ENCODE results near the gene AIFM3.

Gene AIFM3

DNA sequence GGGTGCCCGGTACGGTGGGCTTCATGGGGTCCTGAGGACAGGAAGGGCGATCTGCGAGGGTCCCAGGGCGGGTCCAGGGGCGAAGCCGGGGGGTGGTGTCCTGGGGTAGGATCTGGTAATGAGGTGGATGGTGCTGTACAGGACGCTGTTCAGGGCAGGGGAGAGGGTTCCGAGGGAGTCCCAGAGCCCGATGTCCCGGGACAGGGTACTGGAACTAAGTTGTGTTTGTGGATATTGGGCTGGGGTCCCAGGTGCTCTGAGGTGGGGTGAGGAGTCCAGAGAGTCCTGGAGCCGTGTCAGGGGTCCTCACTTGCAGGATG, 15.5 kb downstream of the AIFM3 start:
- no peak for TF ChIP-seq RAD21 (IDR thresholded peaks at IDR 0.05; ENCODE audit: low read depth)
- TF ChIP-seq NFIC (IDR thresholded peaks at IDR 0.05): no peak
- no peak for TF ChIP-seq CREB1 (IDR thresholded peaks at IDR 0.05; ENCODE audit: low read depth)
- TF ChIP-seq, protein P1, sequence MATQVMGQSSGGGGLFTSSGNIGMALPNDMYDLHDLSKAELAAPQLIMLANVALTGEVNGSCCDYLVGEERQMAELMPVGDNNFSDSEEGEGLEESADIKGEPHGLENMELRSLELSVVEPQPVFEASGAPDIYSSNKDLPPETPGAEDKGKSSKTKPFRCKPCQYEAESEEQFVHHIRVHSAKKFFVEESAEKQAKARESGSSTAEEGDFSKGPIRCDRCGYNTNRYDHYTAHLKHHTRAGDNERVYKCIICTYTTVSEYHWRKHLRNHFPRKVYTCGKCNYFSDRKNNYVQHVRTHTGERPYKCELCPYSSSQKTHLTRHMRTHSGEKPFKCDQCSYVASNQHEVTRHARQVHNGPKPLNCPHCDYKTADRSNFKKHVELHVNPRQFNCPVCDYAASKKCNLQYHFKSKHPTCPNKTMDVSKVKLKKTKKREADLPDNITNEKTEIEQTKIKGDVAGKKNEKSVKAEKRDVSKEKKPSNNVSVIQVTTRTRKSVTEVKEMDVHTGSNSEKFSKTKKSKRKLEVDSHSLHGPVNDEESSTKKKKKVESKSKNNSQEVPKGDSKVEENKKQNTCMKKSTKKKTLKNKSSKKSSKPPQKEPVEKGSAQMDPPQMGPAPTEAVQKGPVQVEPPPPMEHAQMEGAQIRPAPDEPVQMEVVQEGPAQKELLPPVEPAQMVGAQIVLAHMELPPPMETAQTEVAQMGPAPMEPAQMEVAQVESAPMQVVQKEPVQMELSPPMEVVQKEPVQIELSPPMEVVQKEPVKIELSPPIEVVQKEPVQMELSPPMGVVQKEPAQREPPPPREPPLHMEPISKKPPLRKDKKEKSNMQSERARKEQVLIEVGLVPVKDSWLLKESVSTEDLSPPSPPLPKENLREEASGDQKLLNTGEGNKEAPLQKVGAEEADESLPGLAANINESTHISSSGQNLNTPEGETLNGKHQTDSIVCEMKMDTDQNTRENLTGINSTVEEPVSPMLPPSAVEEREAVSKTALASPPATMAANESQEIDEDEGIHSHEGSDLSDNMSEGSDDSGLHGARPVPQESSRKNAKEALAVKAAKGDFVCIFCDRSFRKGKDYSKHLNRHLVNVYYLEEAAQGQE (IDR thresholded peaks at IDR 0.05; ENCODE audit: low read depth): no peak
- no peak for TF ChIP-seq FOXM1 (IDR thresholded peaks at IDR 0.05; ENCODE audit: borderline replicate concordance, low read depth)
- TF ChIP-seq, protein P2, sequence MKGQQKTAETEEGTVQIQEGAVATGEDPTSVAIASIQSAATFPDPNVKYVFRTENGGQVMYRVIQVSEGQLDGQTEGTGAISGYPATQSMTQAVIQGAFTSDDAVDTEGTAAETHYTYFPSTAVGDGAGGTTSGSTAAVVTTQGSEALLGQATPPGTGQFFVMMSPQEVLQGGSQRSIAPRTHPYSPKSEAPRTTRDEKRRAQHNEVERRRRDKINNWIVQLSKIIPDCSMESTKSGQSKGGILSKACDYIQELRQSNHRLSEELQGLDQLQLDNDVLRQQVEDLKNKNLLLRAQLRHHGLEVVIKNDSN (IDR thresholded peaks at IDR 0.05): no peak
- TF ChIP-seq, protein P3, sequence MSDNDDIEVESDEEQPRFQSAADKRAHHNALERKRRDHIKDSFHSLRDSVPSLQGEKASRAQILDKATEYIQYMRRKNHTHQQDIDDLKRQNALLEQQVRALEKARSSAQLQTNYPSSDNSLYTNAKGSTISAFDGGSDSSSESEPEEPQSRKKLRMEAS (IDR thresholded peaks at IDR 0.05): no peak
- no peak for TF ChIP-seq CEBPB (IDR thresholded peaks at IDR 0.05)
- no peak for TF ChIP-seq TAF1 (IDR thresholded peaks at IDR 0.05; ENCODE audit: low read depth)
- TF ChIP-seq ZBTB7A (IDR thresholded peaks at IDR 0.05; ENCODE audit: low read depth): no peak
- TF ChIP-seq TEAD4 (IDR thresholded peaks at IDR 0.05): no peak
- no peak for TF ChIP-seq EP300 (IDR thresholded peaks at IDR 0.05; ENCODE audit: borderline replicate concordance)
- TF ChIP-seq EGR1 (IDR thresholded peaks at IDR 0.05): no peak
- TF ChIP-seq TCF12 (IDR thresholded peaks at IDR 0.05; ENCODE audit: low read depth): no peak
- no peak for TF ChIP-seq YY1 (IDR thresholded peaks at IDR 0.05; ENCODE audit: low read depth)

DNA sequence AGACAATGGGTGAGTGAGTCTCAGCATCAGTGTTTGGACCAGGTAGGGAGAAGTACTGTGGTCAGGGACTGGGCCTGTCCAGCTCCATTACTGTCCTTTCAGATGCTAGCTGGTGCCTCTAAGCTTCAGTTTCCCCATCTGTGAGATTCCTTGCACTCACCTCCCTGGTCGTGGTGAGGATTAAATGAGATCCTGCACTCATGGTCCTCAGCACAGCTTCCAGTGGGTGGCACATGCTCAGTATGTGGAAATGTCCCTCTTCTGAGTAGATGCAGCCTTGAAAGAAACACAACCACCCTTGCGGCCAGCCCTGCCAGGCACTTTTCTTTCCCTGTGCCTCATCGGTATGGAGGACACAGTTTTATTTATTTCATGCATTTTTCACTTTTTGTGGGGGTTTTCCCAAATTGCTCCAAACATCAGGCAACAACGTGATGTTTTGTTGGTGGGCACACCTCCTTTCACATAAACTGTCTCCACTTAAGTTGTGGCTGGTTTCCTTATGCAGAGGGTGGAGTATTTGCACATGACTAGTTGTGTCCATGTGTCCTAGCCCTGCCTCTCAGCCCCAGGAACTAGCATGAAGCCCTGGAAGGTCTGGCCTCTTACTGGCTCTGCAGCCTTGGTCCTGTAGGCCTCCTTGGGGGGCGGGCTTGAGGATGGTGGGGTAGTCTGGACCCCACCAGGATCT, 16.2 kb downstream of the AIFM3 start:
- TF ChIP-seq RAD21 (IDR thresholded peaks at IDR 0.05; ENCODE audit: low read depth): no peak
- TF ChIP-seq TAF1 (IDR thresholded peaks at IDR 0.05; ENCODE audit: low read depth): no peak
- TF ChIP-seq, protein P1 (IDR thresholded peaks at IDR 0.05; ENCODE audit: low read depth): no peak
- TF ChIP-seq, protein P3 (IDR thresholded peaks at IDR 0.05): no peak
- no peak for TF ChIP-seq ZBTB7A (IDR thresholded peaks at IDR 0.05; ENCODE audit: low read depth)
- TF ChIP-seq EP300 (IDR thresholded peaks at IDR 0.05; ENCODE audit: borderline replicate concordance): no peak
- TF ChIP-seq TCF12 (IDR thresholded peaks at IDR 0.05; ENCODE audit: low read depth): no peak
- TF ChIP-seq YY1 (IDR thresholded peaks at IDR 0.05; ENCODE audit: low read depth): no peak
- TF ChIP-seq EGR1 (IDR thresholded peaks at IDR 0.05): no peak
- TF ChIP-seq, protein P2 (IDR thresholded peaks at IDR 0.05): no peak
- TF ChIP-seq CREB1 (IDR thresholded peaks at IDR 0.05; ENCODE audit: low read depth): no peak
- TF ChIP-seq FOXM1 (IDR thresholded peaks at IDR 0.05; ENCODE audit: borderline replicate concordance, low read depth): no peak
- no peak for TF ChIP-seq TEAD4 (IDR thresholded peaks at IDR 0.05)
- no peak for TF ChIP-seq NFIC (IDR thresholded peaks at IDR 0.05)
- TF ChIP-seq CEBPB (IDR thresholded peaks at IDR 0.05): no peak

DNA sequence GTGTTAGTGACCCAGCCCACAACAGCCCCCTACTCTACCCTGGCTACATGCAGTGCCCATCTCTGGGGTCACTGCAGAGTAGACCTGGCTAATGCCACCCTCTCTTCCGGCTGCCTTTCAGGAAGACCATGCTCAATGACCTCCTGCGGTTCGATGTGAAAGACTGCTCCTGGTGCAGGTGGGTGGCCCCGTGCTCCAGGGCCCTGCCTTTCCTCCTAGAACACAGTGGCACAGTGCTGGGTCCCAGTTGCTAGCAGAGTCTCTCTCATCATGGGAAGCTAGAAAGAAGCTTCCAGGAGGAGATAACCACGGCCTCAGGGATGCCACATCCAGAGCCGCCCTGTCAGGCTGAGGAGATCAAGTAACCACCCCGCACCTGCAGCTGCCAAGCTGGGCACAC, 18.7 kb downstream of the AIFM3 start:
- TF ChIP-seq TEAD4 (IDR thresholded peaks at IDR 0.05) (no peak), YY1 (IDR thresholded peaks at IDR 0.05; ENCODE audit: low read depth) (no peak), TAF1 (IDR thresholded peaks at IDR 0.05; ENCODE audit: low read depth) (no peak), CEBPB (IDR thresholded peaks at IDR 0.05) (no peak), NFIC (IDR thresholded peaks at IDR 0.05) (no peak), CREB1 (IDR thresholded peaks at IDR 0.05; ENCODE audit: low read depth) (no peak), RAD21 (IDR thresholded peaks at IDR 0.05; ENCODE audit: low read depth) (no peak), ZBTB7A (IDR thresholded peaks at IDR 0.05; ENCODE audit: low read depth) (no peak), EGR1 (IDR thresholded peaks at IDR 0.05) (no peak), TCF12 (IDR thresholded peaks at IDR 0.05; ENCODE audit: low read depth) (no peak), FOXM1 (IDR thresholded peaks at IDR 0.05; ENCODE audit: borderline replicate concordance, low read depth) (no peak), EP300 (IDR thresholded peaks at IDR 0.05; ENCODE audit: borderline replicate concordance) (no peak)
- TF ChIP-seq, protein P2 (IDR thresholded peaks at IDR 0.05): no peak
- TF ChIP-seq, protein P3 (IDR thresholded peaks at IDR 0.05): no peak
- TF ChIP-seq, protein P1 (IDR thresholded peaks at IDR 0.05; ENCODE audit: low read depth): no peak

Data from Ishikawa (cell line).